Limb (tissue), 2 donors: ENCODE results near the gene NUB1.
A peak's percentile ranks its signal among the peaks of the same experiment; 100 is the strongest.

Experiments
- DNase-seq, 2 donors: peaks; one replicate each; pipeline ENCODE4 v3.0.0-alpha.2; 2016; ENCODE audit errors: extremely low spot score in 2 of 2

NUB1 gene

GRCh38 chr7:151423936-151424335 lies 82.3 kb downstream of the NUB1 start:
- DNase-seq = no peak

GRCh38 chr7:151424799-151425198 lies 83.2 kb downstream of the NUB1 start:
- no peak for DNase-seq

- DNase-seq = no peak
Measured at GRCh38 chr7:151425670-151426440, 84.2 kb downstream of the NUB1 start.

GRCh38 chr7:151426441-151426903 lies 84.9 kb downstream of the NUB1 start:
- peak; percentile 67 for DNase-seq

- no peak for DNase-seq
Measured at GRCh38 chr7:151426904-151427704, 85.5 kb downstream of the NUB1 start.

- DNase-seq = no peak
Measured at GRCh38 chr7:151427705-151428377, 86.2 kb downstream of the NUB1 start.
